EH (cell line): ENCODE results near the gene ZNF331.

ENCODE experiments used
- DNase-seq: peaks from one replicate; pipeline ENCODE4 v3.0.0-alpha.2; 2015; ENCODE audit warnings: low read depth

Gene ZNF331

DNA sequence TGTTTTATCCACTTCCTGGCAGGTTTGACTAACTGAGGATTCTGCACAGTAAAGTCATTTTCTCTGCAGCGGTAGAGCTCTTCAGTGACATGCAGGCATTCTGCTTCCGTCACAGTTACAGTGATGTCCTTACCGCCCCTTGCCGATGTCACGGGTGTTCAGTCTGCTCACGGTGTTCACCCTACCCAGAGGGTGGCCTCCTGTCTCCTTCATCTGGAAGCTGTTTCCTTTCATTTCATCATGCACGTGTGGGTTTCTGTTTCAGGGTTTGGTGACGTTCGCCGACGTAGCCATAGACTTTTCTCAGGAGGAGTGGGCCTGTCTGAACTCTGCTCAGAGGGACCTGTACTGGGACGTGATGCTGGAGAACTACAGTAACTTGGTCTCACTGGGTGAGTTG, 33.4 kb downstream of the ZNF331 start:
- no peak for DNase-seq

DNA sequence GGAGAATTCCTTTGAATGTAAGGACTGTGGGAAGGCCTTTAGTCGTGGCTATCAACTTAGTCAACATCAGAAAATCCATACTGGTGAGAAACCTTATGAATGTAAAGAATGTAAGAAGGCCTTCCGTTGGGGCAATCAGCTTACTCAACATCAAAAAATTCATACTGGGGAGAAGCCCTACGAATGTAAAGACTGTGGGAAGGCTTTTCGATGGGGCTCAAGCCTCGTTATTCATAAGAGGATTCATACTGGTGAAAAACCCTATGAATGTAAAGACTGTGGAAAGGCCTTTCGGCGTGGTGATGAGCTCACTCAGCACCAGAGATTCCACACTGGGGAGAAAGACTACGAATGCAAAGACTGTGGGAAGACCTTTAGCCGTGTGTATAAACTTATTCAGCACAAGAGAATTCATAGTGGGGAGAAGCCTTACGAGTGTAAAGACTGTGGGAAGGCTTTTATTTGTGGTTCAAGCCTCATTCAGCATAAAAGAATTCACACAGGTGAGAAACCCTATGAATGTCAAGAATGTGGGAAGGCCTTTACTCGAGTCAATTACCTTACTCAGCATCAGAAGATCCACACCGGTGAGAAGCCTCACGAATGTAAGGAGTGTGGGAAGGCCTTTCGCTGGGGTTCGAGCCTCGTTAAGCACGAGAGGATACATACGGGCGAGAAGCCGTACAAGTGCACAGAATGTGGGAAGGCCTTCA, 39.2 kb downstream of the ZNF331 start:
- no peak for DNase-seq

DNA sequence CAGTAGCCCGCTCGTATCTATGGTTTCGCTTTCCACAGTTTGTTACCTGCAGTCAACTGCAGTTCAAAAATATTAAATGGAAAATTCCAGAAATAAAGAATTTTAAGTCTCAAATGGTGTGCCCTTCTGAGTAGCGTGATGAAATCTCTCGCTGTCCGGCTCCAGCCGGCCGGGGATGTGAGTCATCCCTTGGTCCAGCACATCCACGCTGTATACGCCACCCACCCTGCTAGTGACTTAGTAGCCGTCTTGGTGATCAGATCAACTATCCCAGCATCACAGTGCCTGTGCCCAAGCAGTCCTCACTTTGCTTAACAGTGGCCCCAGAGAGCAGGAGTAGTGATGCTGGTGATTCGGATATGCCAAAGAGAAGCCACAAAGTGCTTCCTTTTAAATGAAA, 40.0 kb downstream of the ZNF331 start:
- DNase-seq = no peak

GRCh38 chr19:53579518-53579917, 41.6 kb downstream of the ZNF331 start:
- no peak for DNase-seq

- DNase-seq = no peak
Observed at GRCh38 chr19:53580871-53581835, 43.2 kb downstream of the ZNF331 start.

- no peak for DNase-seq
Observed at GRCh38 chr19:53581871-53582279, 43.9 kb downstream of the ZNF331 start.

GRCh38 chr19:53583181-53583580, 45.2 kb downstream of the ZNF331 start:
- no peak for DNase-seq

GRCh38 chr19:53586277-53586691, 48.3 kb downstream of the ZNF331 start:
- DNase-seq = no peak

- DNase-seq = no peak
Observed at GRCh38 chr19:53594811-53595509, 57.0 kb downstream of the ZNF331 start.

GRCh38 chr19:53595510-53595867, 57.5 kb downstream of the ZNF331 start:
- DNase-seq = no peak

DNA sequence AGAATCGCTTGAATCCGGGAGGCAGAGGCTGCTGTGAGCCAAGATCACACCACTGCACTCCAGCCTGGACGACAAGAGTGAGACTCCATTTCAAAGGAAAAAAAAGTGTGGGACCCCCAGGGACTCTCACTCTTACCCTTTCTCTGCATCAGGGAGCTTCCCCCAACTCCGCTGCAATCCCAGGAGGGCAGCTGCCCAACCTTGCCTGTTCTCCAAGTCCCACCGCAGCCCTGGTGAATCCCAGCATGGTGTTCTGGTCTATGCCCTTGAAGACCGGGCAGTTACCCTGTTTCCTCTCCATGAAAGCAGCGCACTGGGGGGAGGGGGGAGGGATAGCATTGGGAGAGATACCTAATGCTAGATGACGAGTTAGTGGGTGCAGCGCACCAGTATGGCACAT, 58.1 kb downstream of the ZNF331 start:
- no peak for DNase-seq

DNA sequence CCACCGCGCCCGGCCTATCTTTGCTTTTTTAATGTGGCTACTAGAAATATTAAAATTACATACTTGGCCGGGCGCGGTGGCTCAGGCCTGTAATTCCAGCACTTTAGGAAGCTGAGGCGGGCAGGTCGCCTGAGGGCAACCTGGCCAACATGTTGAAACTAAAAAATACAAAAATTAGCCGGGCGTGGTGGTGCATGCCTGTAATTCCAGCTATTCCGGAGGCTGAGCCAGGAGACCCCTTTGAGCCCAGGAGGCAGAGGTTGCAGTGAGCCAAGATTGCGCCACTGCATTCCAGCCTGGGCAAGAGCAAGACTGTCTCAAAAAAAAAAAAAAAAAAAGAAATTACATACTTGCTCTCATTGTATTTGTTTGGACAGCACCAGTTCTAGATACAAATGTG, 59.1 kb downstream of the ZNF331 start:
- no peak for DNase-seq

- no peak for DNase-seq
Observed at GRCh38 chr19:53598361-53598760, 60.4 kb downstream of the ZNF331 start.

DNA sequence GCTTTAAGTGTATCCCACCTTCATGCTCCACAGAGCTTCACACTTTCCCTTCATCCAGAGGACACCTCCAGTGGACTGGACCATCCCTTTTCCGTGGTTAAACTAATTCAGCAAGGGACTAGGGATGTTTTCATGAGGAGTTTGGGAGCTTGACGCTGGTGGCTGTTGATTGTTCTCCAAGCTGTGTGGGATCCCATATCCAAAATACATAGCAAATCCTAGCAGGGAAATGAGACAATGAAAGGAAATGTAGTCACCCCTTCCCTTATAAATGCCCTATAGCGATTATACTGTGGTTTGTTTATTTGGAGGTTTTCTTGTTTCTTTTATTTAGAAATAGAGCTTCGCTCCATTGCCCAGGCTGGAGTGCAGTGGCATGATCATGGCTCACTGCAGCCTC, 62.3 kb downstream of the ZNF331 start:
- no peak for DNase-seq

DNA sequence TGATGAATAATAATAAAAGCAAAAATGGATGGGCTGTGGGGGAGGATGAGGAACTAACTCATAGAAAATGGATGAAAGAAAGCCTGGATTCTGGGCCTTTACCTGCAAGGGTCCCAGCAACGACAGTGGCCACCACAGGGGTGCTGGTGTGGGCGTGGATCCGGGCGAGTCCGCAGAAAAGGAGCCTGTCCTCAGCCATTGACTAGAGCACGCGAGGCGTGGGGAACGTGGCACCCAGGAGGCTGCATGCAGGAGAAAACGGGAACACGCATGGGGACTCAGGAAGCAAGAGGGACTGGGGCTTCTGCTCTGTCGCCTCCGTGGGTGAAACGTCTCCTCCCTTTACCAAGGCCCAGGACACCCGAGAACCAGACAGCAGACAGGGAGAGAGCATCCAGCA, 68.1 kb downstream of the ZNF331 start:
- DNase-seq = no peak

GRCh38 chr19:53608381-53608780, 70.4 kb downstream of the ZNF331 start:
- DNase-seq = no peak

DNA sequence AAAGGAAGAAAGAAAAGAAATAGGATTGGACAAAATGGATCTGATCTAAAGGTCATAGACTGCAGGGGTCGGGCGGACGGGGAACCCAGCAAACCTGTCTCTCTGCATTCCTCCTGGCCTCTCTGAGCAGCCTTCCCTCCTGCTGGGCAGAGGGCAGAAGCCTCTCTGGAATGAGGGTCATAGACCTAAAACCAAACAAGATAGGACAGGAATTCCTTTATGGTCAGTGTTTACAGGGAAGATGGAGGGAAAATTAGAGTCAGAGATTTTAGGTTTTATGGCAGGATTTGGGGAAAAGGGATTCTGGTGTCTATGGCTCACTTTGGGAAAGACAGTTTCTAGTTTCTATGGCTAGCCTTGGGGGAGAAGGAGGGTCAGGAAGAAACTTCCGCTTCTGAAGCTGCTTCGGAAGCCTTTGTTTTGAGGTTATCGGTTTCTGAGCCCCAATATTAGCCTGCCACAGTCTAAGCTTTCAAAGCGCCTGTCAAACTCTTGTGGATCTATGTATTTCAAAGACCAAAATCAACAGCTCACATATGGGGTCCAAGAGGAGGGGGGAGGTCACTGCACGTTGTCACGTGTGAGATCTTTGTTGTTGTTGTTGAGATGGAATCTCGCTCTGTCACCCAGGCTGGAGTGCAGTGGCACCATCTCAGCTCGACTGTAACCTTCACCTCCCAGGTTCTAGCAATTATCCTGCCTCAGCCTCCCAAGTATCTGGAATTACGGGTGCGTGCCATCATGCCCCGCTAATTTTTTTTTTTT, 75.0 kb downstream of the ZNF331 start:
- no peak for DNase-seq

DNA sequence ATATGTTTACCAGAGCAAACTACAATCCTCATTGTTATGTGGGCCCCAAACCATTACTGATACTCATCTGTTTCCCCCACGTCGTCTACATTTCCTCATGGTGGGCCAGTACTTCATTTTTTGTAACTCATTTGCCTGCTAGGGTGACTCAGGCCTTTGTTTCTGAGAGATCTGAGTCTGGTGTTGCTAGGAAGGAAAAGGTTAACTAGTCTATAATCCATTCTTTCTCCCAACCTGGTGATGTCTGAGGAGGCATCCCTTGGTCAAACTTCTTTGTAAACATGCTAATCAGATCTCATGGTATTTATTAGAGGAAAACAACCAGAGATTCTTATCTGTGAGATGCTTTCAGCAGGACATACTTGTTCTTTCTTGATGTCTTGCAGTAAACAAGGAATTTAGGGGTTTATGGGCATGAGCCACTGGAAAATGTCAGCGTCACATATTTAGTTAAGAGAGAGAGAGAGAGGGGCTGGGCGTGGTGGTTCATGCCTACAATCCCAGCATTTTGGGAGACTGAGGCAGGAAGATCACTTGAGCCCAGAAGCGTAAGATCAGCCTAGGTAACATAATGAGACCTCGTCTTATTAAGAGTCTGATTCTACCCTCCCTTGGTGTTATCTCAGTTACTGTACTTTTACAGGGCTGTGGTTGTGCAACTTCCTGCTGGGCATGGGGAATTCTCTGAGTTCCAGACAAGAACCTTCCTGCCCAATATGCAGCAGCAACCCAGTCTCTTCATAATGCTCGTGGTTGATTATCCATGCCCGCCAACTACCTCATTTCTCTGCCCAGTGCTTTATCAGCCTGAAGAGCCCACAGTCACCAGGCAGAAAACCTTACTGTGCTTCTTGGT, 84.2 kb downstream of the ZNF331 start:
- DNase-seq = no peak

- no peak for DNase-seq
Observed at GRCh38 chr19:53624771-53625545, 87.0 kb downstream of the ZNF331 start.

DNA sequence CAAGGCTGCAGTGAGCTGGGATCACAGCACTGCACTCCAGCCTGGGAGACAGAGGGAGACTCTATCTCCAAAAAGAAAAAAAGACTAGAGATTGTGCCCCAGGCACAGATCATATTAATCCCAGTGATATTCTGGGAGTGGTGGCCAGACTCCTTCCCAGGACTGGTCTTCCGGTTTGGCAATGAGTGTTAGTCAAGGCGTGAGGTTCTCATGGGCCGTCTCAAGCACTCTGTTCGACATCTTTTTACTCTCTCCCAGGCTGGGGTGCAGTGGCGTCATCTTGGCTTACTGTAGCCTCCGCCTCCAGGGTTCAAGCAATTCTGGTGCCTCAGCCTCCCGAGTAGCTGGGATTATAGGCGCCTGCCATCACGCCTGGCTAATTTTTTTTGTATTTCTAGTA, 88.5 kb downstream of the ZNF331 start:
- DNase-seq = no peak
